ENCODE data around the gene KLHL30. TPM values are rescaled to one million over a fixed set of nuclear protein-coding genes. Genes with fewer than 3 reads are reported as not detected.

The KLHL30 gene
- total RNA-seq, 1 experiment from 2014 or later, result 7.4 TPM

DNA sequence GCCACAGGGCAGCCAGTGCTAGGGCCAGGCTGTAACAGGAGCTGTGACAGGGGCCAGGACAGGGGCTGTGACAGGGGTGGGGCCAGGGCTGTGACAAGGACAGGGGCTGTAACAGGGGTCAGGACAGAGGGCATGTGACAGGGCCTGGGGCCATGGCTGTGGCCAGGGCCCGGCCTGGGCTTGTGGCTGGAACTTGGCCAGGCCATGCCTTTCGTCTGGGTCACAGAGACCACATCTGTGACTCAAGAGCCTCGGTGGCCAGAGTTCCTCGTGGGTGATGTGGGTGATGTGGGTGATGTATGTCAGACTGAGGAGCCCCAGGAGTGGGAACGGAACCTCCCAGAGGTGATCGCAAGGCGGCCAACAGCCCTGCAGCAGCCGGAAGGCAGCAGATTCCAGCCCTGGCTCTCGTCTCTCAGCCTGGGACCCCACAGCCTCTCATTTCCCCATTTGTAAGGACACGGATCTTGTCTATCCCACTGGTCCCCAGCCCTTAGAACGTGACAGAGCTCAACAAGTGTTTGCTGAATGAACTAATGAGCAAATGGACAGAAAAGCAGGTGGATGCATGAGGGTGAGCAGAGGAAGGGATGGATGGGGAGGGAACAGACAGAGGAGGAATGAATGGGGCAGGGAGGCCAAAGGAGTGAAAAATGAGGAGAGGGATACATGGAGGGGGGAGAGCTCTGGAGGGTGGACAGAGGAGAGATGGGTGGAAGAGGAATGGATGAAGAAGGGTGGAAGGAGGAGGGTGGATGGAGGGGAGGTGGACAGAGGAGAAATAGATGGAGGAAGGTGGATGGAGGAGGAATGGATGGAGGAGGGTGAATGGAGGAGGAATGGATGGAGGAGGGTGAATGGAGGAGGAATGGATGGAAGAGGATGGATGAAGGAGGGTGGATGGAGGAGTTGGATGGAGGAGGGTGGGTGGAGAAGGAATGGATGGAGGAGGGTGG, 21.0 kb upstream of the KLHL30 start:
- no peak for DNase-seq (ENCODE audit: low spot score)

DNA sequence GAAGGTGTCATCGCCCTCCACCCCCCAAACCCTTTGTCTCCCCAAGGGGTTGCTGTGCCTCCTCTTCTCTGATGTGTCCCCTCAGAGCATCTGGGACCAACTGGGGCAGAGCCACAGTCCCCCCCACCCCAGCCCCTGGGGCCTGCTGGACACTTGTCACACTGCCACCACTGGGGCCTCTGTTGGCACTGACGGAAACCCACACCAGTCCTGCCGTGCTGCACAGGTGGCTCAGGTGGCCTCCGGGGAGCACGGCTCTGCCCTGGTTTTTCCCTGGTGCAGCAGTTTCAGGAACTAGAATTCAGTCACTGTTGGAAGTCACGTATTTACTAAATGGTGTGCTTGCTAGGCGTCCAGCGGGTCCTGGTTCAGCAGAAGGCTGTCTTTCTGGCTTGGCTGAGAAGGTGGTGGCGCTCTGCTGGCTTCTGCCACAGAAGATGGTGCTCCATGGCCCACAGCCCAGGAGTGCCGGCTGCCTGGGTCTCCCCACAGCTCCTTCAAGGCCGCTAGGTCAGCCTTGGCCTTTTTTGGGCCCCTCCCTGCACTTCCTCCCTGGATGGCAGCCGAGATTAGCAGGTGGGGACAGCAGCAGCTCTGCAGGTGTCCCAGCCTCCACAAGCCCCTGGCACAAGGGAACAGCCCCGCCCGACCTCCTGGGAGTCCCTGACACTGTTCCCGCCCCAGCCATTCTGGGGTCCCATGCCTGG, 18.6 kb upstream of the KLHL30 start:
- no peak for DNase-seq (ENCODE audit: low spot score)

DNA sequence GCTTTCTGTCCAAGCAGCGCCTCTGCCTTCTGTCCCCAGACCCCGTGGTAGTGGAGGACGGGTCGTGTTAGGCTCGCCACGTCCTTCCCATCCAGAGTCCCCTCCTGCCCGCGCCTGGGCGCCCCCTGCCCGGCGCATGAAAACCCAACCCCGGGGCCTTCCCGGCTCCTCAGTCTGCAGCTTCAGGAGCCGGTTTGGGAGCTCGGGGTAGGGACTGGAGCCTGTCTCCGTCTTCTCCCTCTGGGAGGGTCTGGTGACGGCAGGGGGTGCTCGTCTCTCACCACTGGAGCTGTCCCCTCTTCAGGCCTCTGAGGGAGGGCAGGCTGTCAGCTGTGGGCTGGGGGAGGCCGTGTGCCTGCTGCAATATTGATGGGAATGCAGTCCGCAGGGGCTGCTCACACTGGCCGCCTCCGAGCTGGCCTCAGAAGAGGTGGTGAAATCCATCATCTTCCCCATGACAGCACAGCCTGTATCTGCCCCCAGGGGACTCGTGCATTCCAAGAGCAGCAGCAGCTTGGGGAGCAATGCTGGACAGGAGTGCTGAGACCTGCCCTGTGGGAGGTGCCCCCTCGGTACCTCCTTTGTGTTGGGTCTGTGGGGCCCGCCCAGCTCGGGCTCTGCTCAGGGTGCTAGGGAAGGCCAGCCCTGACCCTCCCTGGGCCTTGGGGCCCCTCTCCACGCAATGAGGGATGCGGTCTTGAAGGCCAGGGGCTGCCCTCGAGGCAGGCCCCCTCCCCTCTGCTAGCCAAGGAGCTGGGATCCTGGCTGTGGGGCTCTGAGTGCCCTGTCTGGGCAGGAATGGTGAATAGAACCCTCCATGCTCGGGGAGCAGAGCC, 17.8 kb upstream of the KLHL30 start:
- DNase-seq (ENCODE audit: low spot score), result peak; percentile 60

DNA sequence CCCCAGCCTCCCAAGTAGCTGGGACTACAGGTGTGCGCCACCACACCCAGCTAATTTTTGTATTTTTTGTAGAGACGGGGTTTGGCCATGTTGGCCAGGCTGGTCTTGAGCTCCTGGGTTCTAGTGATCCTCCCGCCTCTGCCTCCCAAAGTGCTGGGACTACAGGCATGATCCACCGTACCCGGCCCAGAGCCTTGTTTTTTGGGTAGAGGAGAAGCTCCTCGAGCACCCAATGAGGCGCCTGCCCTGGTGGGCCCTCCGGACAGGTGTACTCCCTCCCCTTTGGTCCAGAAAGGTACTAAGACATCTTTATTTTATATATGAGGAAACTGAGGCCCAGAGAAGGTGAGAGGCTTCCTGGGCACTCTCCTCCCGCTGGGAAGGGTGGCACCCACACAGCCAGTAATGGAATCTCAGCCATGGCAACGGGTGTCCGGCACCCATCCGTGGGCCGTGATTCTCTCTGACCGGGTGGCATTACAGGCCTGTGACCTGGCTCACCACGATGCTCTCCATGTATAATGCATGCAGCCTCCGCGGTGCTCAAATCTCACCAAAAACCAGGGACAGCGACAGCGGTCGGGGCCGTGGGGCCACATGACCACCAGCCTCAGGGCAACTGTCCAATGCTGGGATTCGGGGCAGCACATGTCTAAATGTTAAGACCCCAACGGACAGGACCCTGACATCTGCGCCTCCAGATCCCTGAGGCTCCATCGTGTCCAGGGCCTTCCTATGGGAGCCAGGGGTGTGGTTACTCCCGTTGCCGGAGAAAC, 16.8 kb upstream of the KLHL30 start:
- DNase-seq (ENCODE audit: low spot score), result no peak

DNA sequence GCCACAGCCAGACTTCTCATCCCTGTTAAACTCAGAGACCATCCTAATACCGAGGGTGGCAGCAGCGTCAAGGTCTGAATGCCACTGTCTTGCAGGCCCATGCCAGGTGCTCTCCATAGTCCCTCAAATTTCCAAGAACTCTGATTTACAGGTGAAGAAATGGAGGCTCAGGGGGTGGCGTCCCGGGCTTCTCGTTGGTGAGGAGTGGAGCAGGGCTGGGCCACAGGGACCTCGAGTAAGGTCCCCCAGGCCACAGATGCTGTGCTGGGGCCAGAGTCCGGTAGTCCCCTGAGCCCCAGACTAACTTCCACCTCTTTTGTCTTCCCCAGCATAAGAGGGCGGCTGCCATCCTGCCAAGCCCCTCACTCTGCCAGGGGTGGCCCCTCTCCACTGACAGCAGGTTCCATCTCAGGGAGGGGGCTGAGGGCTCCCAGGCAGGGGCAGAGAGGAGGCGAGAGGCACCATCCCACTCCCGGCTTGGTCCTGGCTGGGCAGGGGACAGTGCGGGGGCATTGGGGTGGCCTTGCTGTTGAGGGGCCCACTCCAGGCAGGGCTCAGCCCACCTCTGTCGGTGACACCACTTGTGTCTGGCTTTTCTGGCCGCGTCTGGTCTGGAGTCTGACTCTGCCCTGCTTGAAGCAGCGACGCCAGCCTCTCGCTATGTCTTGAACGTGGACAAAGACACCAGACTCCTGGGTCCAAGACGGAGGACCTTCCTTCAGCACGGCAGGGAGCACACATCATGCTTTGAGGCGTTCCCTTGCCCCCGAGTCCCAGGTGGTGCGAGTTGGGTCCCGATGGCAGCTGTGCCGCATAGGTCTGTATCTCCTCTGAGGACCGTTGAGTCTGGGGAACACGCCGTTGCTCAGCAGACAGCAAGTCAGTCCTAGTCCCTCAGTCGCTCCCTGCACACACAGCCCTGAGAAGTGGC, 15.9 kb upstream of the KLHL30 start:
- no peak for DNase-seq (ENCODE audit: low spot score)

DNA sequence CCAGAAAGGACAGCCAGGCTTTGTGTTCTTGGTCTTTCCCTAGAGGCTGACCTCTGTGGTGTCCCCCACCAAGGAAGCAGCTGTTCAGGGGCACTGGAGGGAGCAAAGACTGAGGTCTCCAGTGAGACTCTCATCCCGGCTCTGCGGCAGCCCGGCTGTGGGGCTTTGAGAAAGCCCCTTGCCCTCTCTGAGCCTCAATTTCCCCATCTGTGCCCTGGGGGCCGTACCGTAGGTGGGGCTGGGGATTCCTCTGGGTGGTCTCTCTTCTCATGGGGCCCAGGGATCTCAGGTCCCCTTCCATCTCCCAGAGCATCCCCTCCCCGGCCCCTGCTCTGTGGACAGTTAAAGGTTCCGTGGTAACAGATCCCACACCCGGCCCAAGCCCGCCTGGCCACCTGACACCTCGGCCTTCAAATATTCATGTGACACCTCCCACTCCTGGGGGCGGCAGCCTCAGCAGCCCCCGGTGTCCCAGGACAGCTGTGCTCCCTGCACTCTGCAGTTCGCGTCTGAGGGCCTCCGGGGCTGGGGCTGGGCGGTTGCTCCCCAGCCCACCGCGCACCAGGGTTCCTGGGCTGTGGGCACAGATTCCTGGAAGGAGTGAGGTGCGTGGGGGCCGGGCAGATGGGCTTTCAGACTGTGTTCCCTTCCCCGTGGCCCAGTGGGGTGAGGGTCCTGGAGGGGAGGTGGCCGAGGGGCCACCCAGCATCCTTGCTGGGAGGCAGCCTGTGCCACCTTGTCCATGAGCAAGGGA, 15.1 kb upstream of the KLHL30 start:
- DNase-seq (ENCODE audit: low spot score), result no peak

DNA sequence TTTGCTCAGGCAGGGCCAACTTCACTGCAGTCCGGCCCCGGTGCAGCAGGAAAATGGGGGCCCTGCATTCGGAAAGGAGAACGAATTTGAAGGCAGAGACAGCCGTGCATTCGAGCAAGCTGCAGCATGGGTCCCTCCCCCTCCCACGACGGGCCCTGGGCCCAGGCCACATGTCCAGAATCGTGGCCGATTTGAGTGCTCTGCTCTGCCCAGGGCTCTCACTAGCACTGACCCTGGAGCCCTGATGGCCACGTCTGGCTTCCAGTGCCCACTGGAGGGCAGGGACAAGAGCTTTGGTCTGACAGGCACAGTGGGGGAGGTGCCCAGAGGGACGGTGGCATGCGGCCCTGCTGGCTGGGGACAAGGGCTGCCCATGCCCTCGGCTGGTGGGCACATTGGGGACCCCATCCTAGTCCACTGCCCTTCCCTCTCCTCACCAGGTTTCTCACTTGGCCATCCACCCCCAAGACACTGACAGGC, 14.4 kb upstream of the KLHL30 start:
- DNase-seq (ENCODE audit: low spot score), result no peak

DNA sequence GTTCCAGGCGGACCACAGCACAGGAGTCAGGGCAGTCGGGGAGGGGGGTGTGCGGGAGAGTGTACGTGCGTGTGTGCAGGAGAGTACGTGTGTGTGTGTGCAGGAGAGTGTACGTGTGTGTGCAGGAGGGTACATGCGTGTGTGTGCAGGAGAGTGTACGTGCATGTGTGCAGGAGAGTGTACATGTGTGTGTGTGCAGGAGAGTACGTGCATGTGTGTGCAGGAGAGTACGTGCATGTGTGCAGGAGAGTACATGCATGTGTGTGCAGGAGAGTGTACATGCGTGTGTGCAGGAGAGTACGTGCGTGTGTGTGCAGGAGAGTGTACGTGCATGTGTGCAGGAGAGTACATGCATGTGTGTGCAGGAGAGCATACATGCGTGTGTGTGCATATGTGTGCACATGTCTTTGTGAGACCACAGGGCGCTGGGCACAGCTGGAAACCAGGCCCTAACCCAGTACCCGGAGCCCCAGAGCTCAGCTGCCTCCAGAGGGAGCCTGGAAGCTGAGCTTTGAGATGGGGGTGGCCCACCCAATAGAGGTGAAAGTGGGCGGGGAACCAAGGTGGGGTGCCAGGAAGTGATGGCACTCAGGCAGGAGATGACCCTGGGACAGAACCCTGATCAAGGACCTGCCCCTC, 13.9 kb upstream of the KLHL30 start:
- DNase-seq (ENCODE audit: low spot score), result no peak

DNA sequence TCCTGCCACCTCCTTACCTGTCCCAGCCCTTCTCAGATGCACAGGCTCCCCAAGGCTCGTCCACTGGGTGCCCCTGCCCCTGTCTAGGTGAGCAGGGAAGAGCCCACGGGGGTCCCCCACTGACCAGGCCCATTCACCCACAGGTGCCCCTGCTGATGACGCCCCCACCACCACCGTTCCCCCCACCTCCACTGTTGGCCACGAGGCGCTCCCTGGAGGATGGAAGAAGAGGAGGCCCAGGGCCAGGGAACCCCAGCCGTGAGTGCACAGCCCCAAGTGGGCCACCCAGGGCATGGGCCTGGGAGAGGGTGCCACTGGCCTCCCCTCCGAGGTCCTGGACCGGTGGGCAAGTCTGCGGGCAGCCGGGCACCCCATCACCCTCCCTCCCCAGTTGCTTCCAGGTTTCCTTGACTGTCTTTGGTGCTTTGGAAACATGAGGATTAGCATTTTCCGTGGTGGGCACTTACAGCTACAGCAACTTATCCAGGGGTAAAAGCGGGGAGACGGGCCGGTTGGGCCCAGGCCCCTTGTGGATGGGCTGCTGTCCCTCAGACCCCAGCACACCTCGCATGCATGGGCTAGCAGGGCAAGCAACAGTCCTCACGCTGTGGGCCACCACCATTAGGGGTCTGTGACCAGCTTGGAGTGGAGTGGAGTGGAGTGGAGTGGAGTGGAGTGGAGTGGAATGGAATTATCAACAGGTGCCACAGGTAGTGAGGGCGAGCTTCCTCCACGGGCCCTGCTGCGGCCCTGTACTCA, 13.2 kb upstream of the KLHL30 start:
- DNase-seq (ENCODE audit: low spot score), result no peak

DNA sequence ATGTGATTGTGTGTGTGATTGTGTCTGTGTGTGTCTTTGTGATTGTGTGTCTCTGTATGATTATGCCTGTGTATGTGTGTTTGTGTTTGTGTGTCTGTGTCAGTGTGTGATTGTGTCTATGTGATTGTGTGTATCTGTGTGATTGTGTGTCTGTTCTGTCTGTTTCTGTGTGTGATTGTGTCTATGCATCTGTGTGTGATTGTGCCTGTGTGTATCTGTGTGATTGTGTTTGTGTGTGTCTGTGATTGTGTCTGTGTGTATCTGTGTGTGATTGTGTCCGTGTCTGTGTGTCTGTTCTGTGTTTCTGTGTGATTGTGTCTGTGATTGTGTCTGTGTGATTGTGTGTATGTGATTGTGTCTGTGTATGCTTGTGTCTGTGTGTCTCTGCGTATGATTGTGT, 12.1 kb upstream of the KLHL30 start:
- no peak for DNase-seq (ENCODE audit: low spot score)

DNA sequence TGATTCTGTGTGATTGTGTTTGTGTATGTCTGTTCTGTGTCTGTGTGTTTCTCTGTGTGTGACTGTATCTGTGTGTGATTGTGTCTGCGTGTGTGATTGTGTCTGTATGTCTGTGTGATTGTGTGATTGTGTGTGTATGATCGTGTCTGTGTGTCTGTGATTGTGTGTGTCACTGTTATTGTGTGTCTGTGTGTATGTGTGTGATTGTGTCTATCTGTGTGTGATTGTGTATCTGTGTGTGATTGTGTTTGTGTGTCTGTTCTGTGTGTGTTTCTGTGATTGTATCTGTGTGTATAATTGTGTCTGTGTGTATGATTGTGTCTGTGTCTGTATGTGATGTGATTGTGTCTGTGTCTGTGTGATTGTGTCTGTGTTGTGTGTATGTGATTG, 11.7 kb upstream of the KLHL30 start:
- DNase-seq (ENCODE audit: low spot score), result no peak

DNA sequence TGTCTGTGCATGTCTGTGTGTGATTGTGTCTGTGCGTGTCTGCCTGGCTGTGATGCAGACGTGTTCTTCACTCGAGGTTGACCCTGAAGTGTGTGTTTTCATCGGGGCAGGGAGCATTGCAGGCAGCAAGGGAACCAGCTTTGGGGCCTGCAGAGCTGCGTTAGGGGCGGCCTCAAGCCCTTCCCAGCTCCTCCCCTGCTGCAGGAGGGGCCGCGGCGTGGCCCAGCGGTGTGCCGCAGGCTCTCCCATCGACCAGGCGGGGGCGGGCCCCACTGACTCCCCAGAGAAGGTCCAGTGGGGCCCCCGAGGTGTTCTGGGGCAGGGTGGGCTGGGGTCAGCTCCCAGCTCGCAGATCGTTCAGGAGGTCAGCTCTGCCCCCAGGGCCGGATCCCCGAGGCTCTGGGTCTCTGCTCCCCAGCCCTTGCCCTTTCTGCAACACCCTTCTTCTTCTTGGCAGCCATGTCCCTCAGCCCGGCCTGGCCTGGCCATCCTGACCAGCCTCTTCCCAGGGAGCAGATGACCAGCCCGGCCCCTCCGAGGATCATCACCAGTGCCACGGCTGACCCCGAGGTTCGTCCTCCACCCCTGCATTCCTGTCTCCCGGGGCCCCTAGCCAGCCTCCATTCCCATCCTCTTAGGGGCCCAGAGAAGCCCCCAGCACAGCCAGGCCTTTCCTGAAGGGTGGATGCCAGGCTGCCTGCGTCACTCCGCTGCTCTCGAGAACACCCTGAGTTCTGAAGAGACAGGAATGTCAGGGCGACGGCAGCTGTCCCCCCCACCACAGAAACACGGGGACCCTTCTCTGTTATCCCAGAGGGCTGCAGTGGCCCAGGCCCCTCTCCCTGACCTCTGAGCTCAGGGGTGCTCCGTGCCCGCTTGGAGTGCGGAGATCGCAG, 11.1 kb upstream of the KLHL30 start:
- no peak for DNase-seq (ENCODE audit: low spot score)

DNA sequence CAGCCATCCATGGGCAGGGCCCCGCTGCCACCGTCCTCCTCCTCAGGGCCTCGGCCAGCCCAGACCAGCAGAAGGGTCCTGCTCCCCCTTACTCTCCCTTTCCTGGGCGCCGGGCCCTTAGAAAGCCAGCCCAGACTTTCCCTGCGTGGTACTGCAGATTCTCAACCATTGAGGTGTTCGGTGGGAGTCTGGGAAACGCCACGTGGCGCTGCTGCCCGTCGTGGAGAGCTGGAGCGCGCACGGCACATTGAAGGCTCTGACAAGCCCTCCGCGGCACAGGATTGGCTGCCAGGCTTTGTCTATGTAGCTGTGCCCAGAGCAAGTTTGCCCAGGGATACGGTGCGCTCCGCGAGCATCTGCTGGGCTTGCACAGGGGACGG, 10.4 kb upstream of the KLHL30 start:
- DNase-seq (ENCODE audit: low spot score), result no peak

DNA sequence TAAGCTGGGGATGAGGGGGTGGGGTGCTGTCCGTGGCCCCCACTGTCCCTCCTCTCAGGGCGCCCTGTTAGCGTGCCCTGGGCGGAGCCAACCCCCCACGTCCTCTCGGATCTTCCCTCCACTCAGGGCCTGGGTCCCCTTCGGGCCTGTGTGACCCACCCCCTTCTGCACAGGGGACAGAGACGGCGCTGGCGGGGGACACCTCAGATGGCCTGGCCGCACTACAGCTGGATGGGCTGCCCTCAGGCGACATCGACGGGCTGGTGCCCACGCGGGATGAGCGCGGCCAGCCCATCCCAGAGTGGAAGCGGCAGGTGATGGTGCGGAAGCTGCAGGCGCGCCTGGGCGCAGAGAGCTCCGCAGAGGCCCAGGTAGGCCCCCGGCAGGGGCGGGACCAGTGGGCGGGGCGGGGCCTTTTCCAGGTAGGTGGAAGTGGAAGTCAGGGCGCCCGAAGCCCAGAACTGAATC, 9.9 kb upstream of the KLHL30 start:
- DNase-seq (ENCODE audit: low spot score), result no peak

DNA sequence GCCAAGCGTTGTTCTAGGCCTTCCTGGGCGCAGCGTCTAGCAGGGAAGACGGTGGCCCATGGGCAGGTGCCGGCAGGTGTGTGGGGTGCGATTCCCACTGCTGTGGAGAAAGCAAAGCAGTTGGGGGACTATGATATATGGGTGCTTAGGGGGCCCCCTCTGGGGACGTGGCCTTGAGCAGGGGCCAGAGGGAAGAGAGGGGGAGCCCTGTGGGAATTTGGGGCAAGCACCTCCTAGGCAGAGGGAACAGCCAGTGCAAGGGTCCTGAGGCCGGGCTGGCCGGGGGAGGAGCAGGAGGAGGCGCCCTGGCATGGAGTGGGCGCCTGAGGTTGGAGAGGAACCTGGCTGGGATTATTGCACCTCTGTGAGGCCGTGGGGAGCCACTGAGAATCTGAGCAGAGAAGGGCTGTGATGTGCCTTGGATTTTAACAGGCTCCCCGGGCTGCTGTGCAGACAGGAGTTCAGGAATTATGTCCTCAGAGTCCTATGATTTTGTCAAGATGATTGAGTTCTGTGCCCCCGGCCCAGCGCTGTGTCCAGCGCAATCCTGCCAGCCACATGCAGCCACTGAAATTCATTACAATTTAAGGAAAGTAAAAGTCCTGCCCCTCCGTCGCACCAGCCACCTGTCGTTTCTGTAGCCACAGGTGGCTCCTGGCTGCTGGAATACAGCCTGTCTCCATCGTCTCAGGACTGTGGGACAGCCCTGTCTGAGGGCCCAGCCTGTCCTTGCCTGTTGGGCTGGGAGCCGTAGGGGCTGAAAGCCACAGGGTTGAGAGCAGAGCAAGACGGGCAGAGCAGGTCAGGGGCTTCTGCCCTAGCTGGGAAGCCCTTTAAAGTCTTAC, 9.1 kb upstream of the KLHL30 start:
- DNase-seq (ENCODE audit: low spot score), result no peak

DNA sequence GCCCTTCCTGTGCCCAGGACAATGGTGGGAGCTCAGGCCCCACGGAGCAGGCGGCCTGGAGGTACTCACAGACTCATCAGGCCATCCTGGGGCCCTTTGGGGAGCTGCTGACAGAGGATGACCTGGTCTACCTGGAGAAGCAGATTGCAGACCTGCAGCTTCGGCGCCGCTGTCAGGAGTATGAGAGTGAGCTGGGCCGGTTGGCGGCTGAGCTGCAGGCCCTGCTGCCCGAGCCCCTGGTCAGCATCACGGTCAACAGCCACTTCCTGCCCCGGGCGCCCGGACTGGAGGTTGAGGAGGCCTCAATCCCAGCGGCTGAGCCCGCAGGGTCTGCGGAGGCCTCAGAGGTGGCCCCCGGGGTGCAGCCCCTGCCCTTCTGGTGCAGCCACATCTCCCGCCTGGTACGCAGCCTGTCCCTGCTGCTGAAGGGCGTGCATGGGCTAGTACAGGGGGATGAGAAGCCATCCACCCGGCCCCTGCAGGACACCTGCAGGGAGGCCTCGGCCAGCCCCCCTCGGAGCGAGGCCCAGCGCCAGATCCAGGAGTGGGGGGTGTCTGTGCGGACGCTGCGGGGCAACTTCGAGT, 8.3 kb upstream of the KLHL30 start:
- no peak for DNase-seq (ENCODE audit: low spot score)

Measured in A172 (cell line).